ENCODE measurements around the gene ARHGEF4. TPM values are rescaled to one million over a fixed set of nuclear protein-coding genes. Genes with fewer than 3 reads are reported as not detected.

ARHGEF4 gene
- polyA plus RNA-seq, 3 donors: 0.05 TPM; not detected in 2

DNA sequence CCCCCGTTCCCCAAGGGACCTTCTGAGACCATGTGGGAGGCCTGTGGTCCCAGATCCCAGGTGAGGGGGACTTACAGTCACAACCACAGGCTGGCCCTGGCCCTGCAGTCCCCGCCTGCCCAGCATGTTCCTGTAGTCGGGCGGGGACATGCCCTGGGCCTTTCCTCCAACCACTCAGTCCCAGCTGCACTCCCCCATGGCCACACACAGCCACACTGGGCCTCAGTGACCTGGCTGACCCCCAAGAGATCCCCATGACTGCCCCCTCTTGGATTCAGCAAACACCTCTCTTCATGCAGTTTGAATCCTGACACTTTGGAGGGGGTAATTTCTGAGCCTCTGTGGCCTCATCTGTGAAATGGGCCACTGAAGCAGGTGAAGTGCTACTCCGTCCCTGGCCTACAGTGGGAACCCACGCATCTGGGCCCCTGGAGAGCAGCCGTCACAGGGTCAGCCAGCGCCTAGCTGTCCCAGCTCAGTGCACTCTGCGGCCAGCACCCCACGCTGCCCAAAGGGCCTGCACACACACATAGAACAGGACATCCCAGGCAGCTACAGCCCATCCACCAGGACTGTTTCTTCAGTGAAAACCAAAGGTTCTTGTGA is 12.7 kb upstream of the ARHGEF4 start:
- Histone ChIP-seq H3K36me3 (replicated peaks in 1 of 2; ENCODE audit: control insufficient read depth in 1 of 2, insufficient read depth in 2 of 2, low read length in 2 of 2) (no peaks in the 10 kb centered on the region), H2AFZ (ENCODE audit: insufficient read depth, low read depth, low read length, poor library complexity, severe bottlenecking) (no peak overlapping the region), H4K20me1 (ENCODE audit: insufficient read depth, low read length) (no peaks in the 10 kb centered on the region), H3K27ac (ENCODE audit: low read depth in 1 of 2, low read length in 2 of 2) (no peak overlapping the region), H3K79me2 (ENCODE audit: insufficient read depth, low read length) (no peaks in the 10 kb centered on the region), H3K27me3 (ENCODE audit: control insufficient read depth in 2 of 2, insufficient read depth in 2 of 2, low read length in 2 of 2) (no peaks in the 10 kb centered on the region), H3K4me3 (replicated peaks in 1 of 3; ENCODE audit: low read depth in 2 of 3, low read length in 3 of 3) (no peak overlapping the region), H3K9me3 (replicated peaks in 1 of 2; ENCODE audit: control insufficient read depth in 1 of 2, insufficient read depth in 1 of 2, low read length in 2 of 2) (no peaks in the 10 kb centered on the region), H3K9ac (ENCODE audit: insufficient read depth, low read length, poor library complexity, severe bottlenecking) (no peak overlapping the region), H3K4me1 (ENCODE audit: control insufficient read depth in 1 of 2, insufficient read depth in 2 of 2, low read length in 2 of 2) (no peaks in the 10 kb centered on the region), H3K4me2 (replicated peaks; ENCODE audit: extremely low read depth, low read length, poor library complexity, severe bottlenecking) (no peak overlapping the region)
- no peak for TF ChIP-seq CTCF (IDR thresholded peaks at IDR 0.05)
- H3K36me3 Mint-ChIP-seq: no peaks in the 10 kb centered on the region
- no peak for DNase-seq
- peak overlapping the region in 3 of 7 donors; percentile 56 to 83 (median 74) for H3K27ac Mint-ChIP-seq
- peaks cover 0 to 2% (median 0%) of the 10 kb centered on the region in 7 donors for H3K9me3 Mint-ChIP-seq
- H3K27me3 Mint-ChIP-seq (ENCODE audit: low read depth in 3 of 3): peaks cover 0 to 3% (median 1%) of the 10 kb centered on the region in 3 donors
- H3K4me1 Mint-ChIP-seq: peaks cover 6% of the 10 kb centered on the region
- intact Hi-C loops (cut with micrococcal nuclease): no loop called here
- no peak overlapping the region for H3K4me3 Mint-ChIP-seq
- 96% methylated on average over 10 of the region's 10 CpGs for WGBS (ENCODE audit: insufficient coverage)

DNA sequence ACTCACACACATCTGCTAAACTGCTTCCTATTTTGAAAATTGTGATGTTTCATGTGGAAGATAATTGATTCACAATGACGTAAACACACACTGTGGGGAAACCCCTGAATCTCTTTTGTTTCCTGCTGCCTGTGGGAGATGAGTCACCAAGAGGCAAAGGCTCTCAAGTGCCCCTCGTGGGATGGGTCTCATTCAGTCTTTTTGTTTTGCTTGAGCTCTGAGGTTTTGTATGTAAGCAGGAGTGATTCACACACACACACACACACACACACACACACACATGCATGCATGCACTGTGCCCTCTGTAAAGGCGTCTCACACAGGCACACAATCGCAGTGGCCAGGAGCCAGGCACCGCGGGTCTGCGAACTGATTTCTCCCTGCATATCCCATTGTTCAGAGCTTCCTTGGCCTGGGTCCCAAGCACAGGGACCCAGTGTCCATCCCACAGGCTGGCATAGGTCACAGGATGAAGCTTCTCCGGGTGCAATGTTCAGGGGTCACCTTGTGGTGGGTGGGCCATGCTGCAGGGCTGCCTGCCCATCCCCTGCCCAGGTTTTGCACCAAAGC is 12.1 kb upstream of the ARHGEF4 start:
- no peaks in the 10 kb centered on the region for H3K36me3 ChIP-seq (replicated peaks in 1 of 2; ENCODE audit: control insufficient read depth in 1 of 2, insufficient read depth in 2 of 2, low read length in 2 of 2)
- WGBS (ENCODE audit: insufficient coverage): 83% methylated on average over 5 of the region's 8 CpGs
- no peaks in the 10 kb centered on the region for H3K4me1 ChIP-seq (ENCODE audit: control insufficient read depth in 1 of 2, insufficient read depth in 2 of 2, low read length in 2 of 2)
- no peaks in the 10 kb centered on the region for H3K9me3 ChIP-seq (replicated peaks in 1 of 2; ENCODE audit: control insufficient read depth in 1 of 2, insufficient read depth in 1 of 2, low read length in 2 of 2)
- DNase-seq: peak; percentile 11 to 60 (median 52)
- Mint-ChIP-seq H3K27me3 (ENCODE audit: low read depth in 3 of 3) (peaks cover 0 to 3% (median 1%) of the 10 kb centered on the region in 3 donors), H3K4me1 (peaks cover 6% of the 10 kb centered on the region), H3K27ac (peak overlapping the region in 1 of 7 donors; percentile 83), H3K36me3 (no peaks in the 10 kb centered on the region), H3K4me3 (no peak overlapping the region), H3K9me3 (peaks cover 0 to 2% (median 0%) of the 10 kb centered on the region in 7 donors)
- intact Hi-C loops (cut with micrococcal nuclease): no loop called here
- no peak overlapping the region for H3K27ac ChIP-seq (ENCODE audit: low read depth in 1 of 2, low read length in 2 of 2)
- H3K9ac ChIP-seq (ENCODE audit: insufficient read depth, low read length, poor library complexity, severe bottlenecking): no peak overlapping the region
- no peaks in the 10 kb centered on the region for H3K27me3 ChIP-seq (ENCODE audit: control insufficient read depth in 2 of 2, insufficient read depth in 2 of 2, low read length in 2 of 2)
- no peak for TF ChIP-seq CTCF (IDR thresholded peaks at IDR 0.05)
- H2AFZ ChIP-seq (ENCODE audit: insufficient read depth, low read depth, low read length, poor library complexity, severe bottlenecking): no peak overlapping the region
- no peaks in the 10 kb centered on the region for H3K79me2 ChIP-seq (ENCODE audit: insufficient read depth, low read length)
- H3K4me2 ChIP-seq (replicated peaks; ENCODE audit: extremely low read depth, low read length, poor library complexity, severe bottlenecking): no peak overlapping the region
- no peaks in the 10 kb centered on the region for H4K20me1 ChIP-seq (ENCODE audit: insufficient read depth, low read length)
- H3K4me3 ChIP-seq (replicated peaks in 1 of 3; ENCODE audit: low read depth in 2 of 3, low read length in 3 of 3): no peak overlapping the region

All from CD14-positive monocyte (primary cell).